Measurements from ENCODE around the gene FAM131C.

- TF ChIP-seq CTCF (IDR thresholded peaks at IDR 0.05) (no peak), REST (IDR thresholded peaks at IDR 0.05; ENCODE audit: insufficient read depth in 1 of 2, low read depth in 2 of 2, low read length in 1 of 2) (no peak)
Observed at GRCh38 chr1:16081636-16082035, 8.2 kb upstream of the FAM131C start.

Measured in Panc1 (cell line).